Mesendoderm (in vitro differentiated cells): ENCODE measurements around the gene IL24.

ENCODE experiments used
- DNase-seq: peaks from one replicate; pipeline ENCODE4 v3.0.0; 2013
- H2AK5ac ChIP-seq: 2 replicates; pipeline ENCODE4 v1.6.1; 2013; ENCODE audit warnings: low read length, inconsistent platforms
- H2BK120ac ChIP-seq: 2 replicates; pipeline ENCODE4 v1.6.1; 2013; ENCODE audit warnings: low read depth, mild to moderate bottlenecking, low read length, moderate library complexity, mixed read lengths
- H2BK15ac ChIP-seq: replicated peaks from 2 replicates; pipeline ENCODE4 v1.6.1; 2013; ENCODE audit warnings: low read depth, mild to moderate bottlenecking, moderate library complexity
- H2BK5ac ChIP-seq: 2 replicates; pipeline ENCODE4 v1.6.1; 2013; ENCODE audit warnings: low read length, inconsistent platforms
- H3K18ac ChIP-seq: 2 replicates; pipeline ENCODE4 v1.6.1; 2013; ENCODE audit warnings: mild to moderate bottlenecking, low read length, mixed read lengths
- H3K23ac ChIP-seq: one replicate; pipeline ENCODE4 v1.6.1; 2013; ENCODE audit warnings: low read length
- H3K27ac ChIP-seq: 2 replicates; pipeline ENCODE4 v1.5.1; 2013; ENCODE audit warnings: low read depth, mild to moderate bottlenecking, inconsistent platforms, low read length, moderate library complexity
- H3K27me3 ChIP-seq: 2 replicates; pipeline ENCODE4 v1.6.1; 2013; ENCODE audit warnings: low read length, control low read depth, mild to moderate bottlenecking, inconsistent platforms; ENCODE audit not compliant: insufficient read depth, poor library complexity
- H3K36me3 ChIP-seq: 2 replicates; pipeline ENCODE4 v1.6.1; 2013; ENCODE audit warnings: low read length, inconsistent platforms; ENCODE audit not compliant: control insufficient read depth, insufficient read depth
- H3K4ac ChIP-seq: one replicate; pipeline ENCODE4 v1.6.1; 2013; ENCODE audit warnings: low read depth, mild to moderate bottlenecking, low read length, moderate library complexity
- H3K4me1 ChIP-seq: 2 replicates; pipeline ENCODE4 v1.6.1; 2013; ENCODE audit warnings: low read depth, low read length, inconsistent platforms; ENCODE audit not compliant: control insufficient read depth
- H3K4me2 ChIP-seq: 2 replicates; pipeline ENCODE4 v1.6.1; 2013; ENCODE audit warnings: low read length
- H3K4me3 ChIP-seq: 2 replicates; pipeline ENCODE4 v1.5.1; 2013; ENCODE audit warnings: mild to moderate bottlenecking, low read length
- H3K56ac ChIP-seq: one replicate; pipeline ENCODE4 v1.6.1; 2013; ENCODE audit warnings: low read length
- H3K79me1 ChIP-seq: 2 replicates; pipeline ENCODE4 v1.6.1; 2013; ENCODE audit warnings: low read length, inconsistent platforms
- H3K79me2 ChIP-seq: 2 replicates; pipeline ENCODE4 v1.6.1; 2013; ENCODE audit warnings: mild to moderate bottlenecking, low read length; ENCODE audit not compliant: control insufficient read depth, insufficient read depth
- H3K9ac ChIP-seq: 2 replicates; pipeline ENCODE4 v1.6.1; 2013; ENCODE audit warnings: low read length, inconsistent platforms
- H4K5ac ChIP-seq: one replicate; pipeline ENCODE4 v1.6.1; 2013; ENCODE audit warnings: low read length
- H4K8ac ChIP-seq: one replicate; pipeline ENCODE4 v1.6.1; 2013; ENCODE audit warnings: low read depth, mild to moderate bottlenecking, control low read depth, low read length, moderate library complexity
- WGBS: extraction: QIAGEN DNeasy Blood & Tissue Kit; methylation state at CpG from one replicate; pipeline ENCODE4 v1.1.7; 2013; ENCODE audit warnings: low lambda C conversion rate, missing lambda C conversion rate; ENCODE audit not compliant: insufficient coverage; ENCODE audit errors: extremely low coverage; 5-methylcytosine and 5-hydroxymethylcytosine counted together

Gene IL24

GRCh38 chr1:206863266-206863665 is 34.0 kb upstream of the IL24 start:
- no peak overlapping the region for H3K9ac ChIP-seq
- no peaks in the 10 kb centered on the region for H3K79me2 ChIP-seq
- H3K27me3 ChIP-seq: no peaks in the 10 kb centered on the region
- no peaks in the 10 kb centered on the region for H3K4me1 ChIP-seq
- H3K4me2 ChIP-seq: no peak overlapping the region
- DNase-seq: peak; percentile 93
- H3K56ac ChIP-seq: no peak overlapping the region
- no peak overlapping the region for H2AK5ac ChIP-seq
- H3K4me3 ChIP-seq: no peak overlapping the region
- H4K5ac ChIP-seq: no peak overlapping the region
- no peaks in the 10 kb centered on the region for H3K79me1 ChIP-seq
- no peak overlapping the region for H3K4ac ChIP-seq
- no peaks in the 10 kb centered on the region for H3K36me3 ChIP-seq
- H3K23ac ChIP-seq: no peak overlapping the region
- no peak overlapping the region for H2BK15ac ChIP-seq
- no peak overlapping the region for H2BK120ac ChIP-seq
- no peak overlapping the region for H3K18ac ChIP-seq
- no peak overlapping the region for H2BK5ac ChIP-seq
- H3K27ac ChIP-seq: no peak overlapping the region
- WGBS: no CpG with 5 or more reads among the region's 1 CpG
- no peak overlapping the region for H4K8ac ChIP-seq

GRCh38 chr1:206864939-206865671 is 32.1 kb upstream of the IL24 start, which contains the start of gene IL20:
Gene IL20 (plus strand): TSS chr1:206865623. CDS start chr1:206865853, 230 bp downstream.
- Histone ChIP-seq H3K79me1 (no peaks in the 10 kb centered on the region), H3K56ac (no peak within 1 kb of the TSS), H3K9ac (no peak within 1 kb of the TSS), H4K8ac (no peak within 1 kb of the TSS), H4K5ac (no peak within 1 kb of the TSS), H3K4me2 (no peak within 1 kb of the TSS), H3K4me3 (no peak within 1 kb of the TSS), H2BK5ac (no peak within 1 kb of the TSS), H3K4ac (no peak within 1 kb of the TSS), H3K79me2 (no peaks in the 10 kb centered on the region), H3K27ac (no peak within 1 kb of the TSS), H2BK120ac (no peak within 1 kb of the TSS), H3K27me3 (no peaks in the 10 kb centered on the region), H2AK5ac (no peak within 1 kb of the TSS), H3K4me1 (no peaks in the 10 kb centered on the region), H3K36me3 (no peaks in the 10 kb centered on the region), H2BK15ac (no peak within 1 kb of the TSS), H3K23ac (no peak within 1 kb of the TSS), H3K18ac (no peak within 1 kb of the TSS)
- peak; percentile 80 for DNase-seq
- WGBS: no CpG with 5 or more reads among the region's 19 CpGs

GRCh38 chr1:206866062-206866461 is 31.2 kb upstream of the IL24 start:
- Histone ChIP-seq H3K27me3 (no peaks in the 10 kb centered on the region), H4K8ac (no peak overlapping the region), H3K27ac (no peak overlapping the region), H2AK5ac (no peak overlapping the region), H3K56ac (no peak overlapping the region), H3K79me1 (no peaks in the 10 kb centered on the region), H3K79me2 (no peaks in the 10 kb centered on the region), H3K9ac (no peak overlapping the region), H3K18ac (no peak overlapping the region), H2BK15ac (no peak overlapping the region), H3K36me3 (no peaks in the 10 kb centered on the region), H2BK120ac (no peak overlapping the region), H2BK5ac (no peak overlapping the region), H4K5ac (no peak overlapping the region), H3K23ac (no peak overlapping the region), H3K4me1 (no peaks in the 10 kb centered on the region), H3K4ac (no peak overlapping the region), H3K4me3 (no peak overlapping the region), H3K4me2 (no peak overlapping the region)
- DNase-seq: no peak
- WGBS: no CpG with 5 or more reads among the region's 2 CpGs

GRCh38 chr1:206867239-206867638 is 30.0 kb upstream of the IL24 start:
- no CpG with 5 or more reads among the region's 1 CpG for WGBS
- Histone ChIP-seq H2BK120ac (no peak overlapping the region), H4K5ac (no peak overlapping the region)

GRCh38 chr1:206867716-206868115 is 29.5 kb upstream of the IL24 start:
- Histone ChIP-seq H3K9ac (no peak overlapping the region), H3K79me2 (no peaks in the 10 kb centered on the region), H3K4me2 (no peak overlapping the region), H2BK5ac (no peak overlapping the region), H4K8ac (no peak overlapping the region), H3K23ac (no peak overlapping the region), H3K18ac (no peak overlapping the region), H3K4me1 (no peaks in the 10 kb centered on the region), H3K4ac (no peak overlapping the region), H3K27me3 (no peaks in the 10 kb centered on the region), H2BK120ac (no peak overlapping the region), H3K56ac (no peak overlapping the region), H2AK5ac (no peak overlapping the region), H3K4me3 (no peak overlapping the region), H3K36me3 (no peaks in the 10 kb centered on the region), H4K5ac (no peak overlapping the region), H2BK15ac (no peak overlapping the region), H3K27ac (no peak overlapping the region), H3K79me1 (no peaks in the 10 kb centered on the region)
- no peak for DNase-seq

More at GRCh38 chr1:206867239-206867638, 30.0 kb upstream of the IL24 start:
- Histone ChIP-seq H3K9ac (no peak overlapping the region), H3K4ac (no peak overlapping the region), H2AK5ac (no peak overlapping the region), H3K27me3 (no peaks in the 10 kb centered on the region), H3K56ac (no peak overlapping the region), H3K79me1 (no peaks in the 10 kb centered on the region), H3K36me3 (no peaks in the 10 kb centered on the region), H3K4me3 (no peak overlapping the region), H3K4me1 (no peaks in the 10 kb centered on the region), H2BK5ac (no peak overlapping the region), H3K23ac (no peak overlapping the region), H4K8ac (no peak overlapping the region), H3K18ac (no peak overlapping the region), H2BK15ac (no peak overlapping the region), H3K27ac (no peak overlapping the region), H3K4me2 (no peak overlapping the region), H3K79me2 (no peaks in the 10 kb centered on the region)
- DNase-seq: no peak

- H4K8ac ChIP-seq: no peak overlapping the region
- no peaks in the 10 kb centered on the region for H3K27me3 ChIP-seq
- H3K4me1 ChIP-seq: no peaks in the 10 kb centered on the region
- H2AK5ac ChIP-seq: no peak overlapping the region
- no peak overlapping the region for H2BK5ac ChIP-seq
- H3K36me3 ChIP-seq: no peaks in the 10 kb centered on the region
- no peak overlapping the region for H3K4me3 ChIP-seq
- no peak overlapping the region for H3K18ac ChIP-seq
- no peak overlapping the region for H3K9ac ChIP-seq
- H2BK120ac ChIP-seq: no peak overlapping the region
- H2BK15ac ChIP-seq: no peak overlapping the region
- no peaks in the 10 kb centered on the region for H3K79me1 ChIP-seq
- no peak overlapping the region for H3K4me2 ChIP-seq
- H3K23ac ChIP-seq: no peak overlapping the region
- no peak overlapping the region for H3K4ac ChIP-seq
- no peaks in the 10 kb centered on the region for H3K79me2 ChIP-seq
- no peak overlapping the region for H3K56ac ChIP-seq
- no peak overlapping the region for H3K27ac ChIP-seq
- no CpG with 5 or more reads among the region's 1 CpG for WGBS
- no peak for DNase-seq
- H4K5ac ChIP-seq: no peak overlapping the region
These were observed 29.0 kb upstream of the IL24 start for GRCh38 chr1:206868264-206868663.
